ENCODE data around the gene SPP2.

DNA sequence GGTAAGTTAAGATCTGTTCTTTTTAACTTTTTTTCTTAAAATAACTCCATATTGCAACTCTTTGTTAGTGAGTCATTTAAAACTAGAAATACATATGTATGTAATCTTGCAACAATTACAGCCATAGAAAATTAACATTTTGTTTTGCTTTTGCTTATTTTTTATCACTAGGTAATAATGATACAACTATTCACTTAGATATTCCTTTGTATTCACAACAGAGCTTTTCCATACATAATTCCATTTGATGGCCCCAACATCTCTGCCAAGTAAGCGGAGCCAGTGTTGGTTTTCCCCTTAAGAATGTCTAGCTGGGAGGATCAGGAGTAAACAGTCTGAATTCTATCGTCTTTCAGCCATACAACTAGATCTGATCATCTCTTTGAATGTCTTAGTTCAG, 16.1 kb downstream of the SPP2 start:
- TF ChIP-seq, protein P1, sequence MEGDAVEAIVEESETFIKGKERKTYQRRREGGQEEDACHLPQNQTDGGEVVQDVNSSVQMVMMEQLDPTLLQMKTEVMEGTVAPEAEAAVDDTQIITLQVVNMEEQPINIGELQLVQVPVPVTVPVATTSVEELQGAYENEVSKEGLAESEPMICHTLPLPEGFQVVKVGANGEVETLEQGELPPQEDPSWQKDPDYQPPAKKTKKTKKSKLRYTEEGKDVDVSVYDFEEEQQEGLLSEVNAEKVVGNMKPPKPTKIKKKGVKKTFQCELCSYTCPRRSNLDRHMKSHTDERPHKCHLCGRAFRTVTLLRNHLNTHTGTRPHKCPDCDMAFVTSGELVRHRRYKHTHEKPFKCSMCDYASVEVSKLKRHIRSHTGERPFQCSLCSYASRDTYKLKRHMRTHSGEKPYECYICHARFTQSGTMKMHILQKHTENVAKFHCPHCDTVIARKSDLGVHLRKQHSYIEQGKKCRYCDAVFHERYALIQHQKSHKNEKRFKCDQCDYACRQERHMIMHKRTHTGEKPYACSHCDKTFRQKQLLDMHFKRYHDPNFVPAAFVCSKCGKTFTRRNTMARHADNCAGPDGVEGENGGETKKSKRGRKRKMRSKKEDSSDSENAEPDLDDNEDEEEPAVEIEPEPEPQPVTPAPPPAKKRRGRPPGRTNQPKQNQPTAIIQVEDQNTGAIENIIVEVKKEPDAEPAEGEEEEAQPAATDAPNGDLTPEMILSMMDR (IDR thresholded peaks at IDR 0.05), result no peak
- no peak for TF ChIP-seq POLR2A (IDR thresholded peaks at IDR 0.05)

All from stomach (tissue), 4 donors.